ENCODE data around the gene REEP6. TPM values are rescaled to one million over a fixed set of nuclear protein-coding genes. Genes with fewer than 3 reads are reported as not detected.

REEP6 gene
- total RNA-seq, 1 donor from 2014 or later = 21.5 TPM

DNA sequence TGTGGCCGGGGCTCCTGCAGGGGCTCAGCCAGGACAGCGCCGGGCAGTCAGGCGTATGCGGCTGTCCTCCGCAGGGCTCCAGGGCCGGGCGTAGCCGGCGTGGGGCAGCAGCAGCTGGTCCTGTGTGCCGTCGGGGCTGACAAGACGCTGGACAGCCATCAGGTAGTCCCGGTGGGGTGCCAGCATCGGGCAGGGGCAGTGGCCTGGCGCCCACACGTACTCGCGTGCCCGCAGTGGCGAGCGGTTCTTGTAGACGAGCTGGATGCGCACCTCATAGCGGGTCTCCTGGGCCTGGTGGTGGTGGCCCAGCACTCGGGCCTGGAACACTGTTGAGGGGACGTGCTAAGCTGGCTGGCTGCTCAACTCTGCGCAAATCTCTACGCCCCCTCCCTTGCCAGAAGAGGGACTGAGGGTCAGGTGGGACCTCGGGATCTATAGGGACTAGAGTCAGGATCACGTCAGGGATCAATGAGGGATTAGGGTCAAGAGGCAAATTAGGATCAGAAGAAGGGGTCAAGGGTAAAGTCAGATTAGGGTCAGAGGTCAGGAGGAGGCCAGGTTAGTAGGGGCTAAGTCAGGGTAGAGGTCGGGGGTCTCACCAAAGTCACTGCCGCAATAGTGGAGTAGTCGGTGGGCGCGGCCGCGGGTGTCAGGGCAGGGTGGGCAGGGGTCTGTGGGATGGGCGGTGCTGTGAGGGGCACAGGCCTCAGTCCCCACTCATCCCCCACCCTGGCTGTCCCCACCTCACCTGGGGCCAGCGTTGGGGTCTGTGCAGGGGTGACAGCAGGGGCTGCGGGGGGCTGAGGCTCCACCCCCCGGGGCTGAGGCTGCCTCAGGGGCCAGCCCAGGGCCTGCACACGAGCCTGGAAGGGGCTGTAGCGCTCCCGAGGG, 15.3 kb downstream of the REEP6 start:
- no peaks in the 10 kb centered on the region for H3K4me1 Mint-ChIP-seq (ENCODE audit: low read depth, unreplicated experiment)
- peak overlapping the region; percentile 46 for H3K27ac Mint-ChIP-seq (ENCODE audit: unreplicated experiment)
- H3K4me3 Mint-ChIP-seq (ENCODE audit: unreplicated experiment) = no peak overlapping the region
- H3K27me3 Mint-ChIP-seq (ENCODE audit: unreplicated experiment) = peaks cover 18% of the 10 kb centered on the region
- no peaks in the 10 kb centered on the region for H3K36me3 Mint-ChIP-seq (ENCODE audit: unreplicated experiment)
- DNase-seq = no peak
- H3K9me3 Mint-ChIP-seq (ENCODE audit: unreplicated experiment) = peaks cover 15% of the 10 kb centered on the region
- TF ChIP-seq, protein P1, sequence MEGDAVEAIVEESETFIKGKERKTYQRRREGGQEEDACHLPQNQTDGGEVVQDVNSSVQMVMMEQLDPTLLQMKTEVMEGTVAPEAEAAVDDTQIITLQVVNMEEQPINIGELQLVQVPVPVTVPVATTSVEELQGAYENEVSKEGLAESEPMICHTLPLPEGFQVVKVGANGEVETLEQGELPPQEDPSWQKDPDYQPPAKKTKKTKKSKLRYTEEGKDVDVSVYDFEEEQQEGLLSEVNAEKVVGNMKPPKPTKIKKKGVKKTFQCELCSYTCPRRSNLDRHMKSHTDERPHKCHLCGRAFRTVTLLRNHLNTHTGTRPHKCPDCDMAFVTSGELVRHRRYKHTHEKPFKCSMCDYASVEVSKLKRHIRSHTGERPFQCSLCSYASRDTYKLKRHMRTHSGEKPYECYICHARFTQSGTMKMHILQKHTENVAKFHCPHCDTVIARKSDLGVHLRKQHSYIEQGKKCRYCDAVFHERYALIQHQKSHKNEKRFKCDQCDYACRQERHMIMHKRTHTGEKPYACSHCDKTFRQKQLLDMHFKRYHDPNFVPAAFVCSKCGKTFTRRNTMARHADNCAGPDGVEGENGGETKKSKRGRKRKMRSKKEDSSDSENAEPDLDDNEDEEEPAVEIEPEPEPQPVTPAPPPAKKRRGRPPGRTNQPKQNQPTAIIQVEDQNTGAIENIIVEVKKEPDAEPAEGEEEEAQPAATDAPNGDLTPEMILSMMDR (IDR thresholded peaks at IDR 0.05; ENCODE audit: partially characterized antibody, unreplicated experiment) = no peak

DNA sequence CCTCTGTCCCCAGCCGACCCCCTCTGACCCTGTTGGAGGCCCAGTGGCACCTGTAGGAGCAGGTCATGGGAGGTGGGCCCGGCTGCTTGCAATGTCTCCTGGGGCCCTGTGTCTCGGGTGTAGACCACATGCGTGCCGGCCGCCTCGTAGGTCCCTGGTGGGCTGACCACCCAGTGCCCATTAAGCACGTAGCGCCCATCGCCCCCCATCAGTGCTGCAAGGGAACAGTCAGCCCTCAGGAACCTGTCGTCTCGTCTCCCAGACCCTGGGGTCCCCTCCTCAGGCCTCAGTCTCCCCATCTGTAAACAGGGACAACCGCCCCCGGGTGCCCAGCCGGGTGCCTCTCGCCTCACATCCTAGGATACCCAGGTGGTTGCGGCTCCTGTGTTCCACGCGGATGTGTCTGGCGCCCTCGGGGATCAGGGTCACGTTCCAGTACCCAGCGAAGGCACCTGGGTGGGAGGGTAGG, 16.2 kb downstream of the REEP6 start:
- Mint-ChIP-seq H3K4me3 (ENCODE audit: unreplicated experiment) (no peak overlapping the region), H3K27me3 (ENCODE audit: unreplicated experiment) (peaks cover 17% of the 10 kb centered on the region), H3K27ac (ENCODE audit: unreplicated experiment) (peak overlapping the region; percentile 97), H3K9me3 (ENCODE audit: unreplicated experiment) (peaks cover 15% of the 10 kb centered on the region), H3K4me1 (ENCODE audit: low read depth, unreplicated experiment) (no peaks in the 10 kb centered on the region), H3K36me3 (ENCODE audit: unreplicated experiment) (no peaks in the 10 kb centered on the region)
- TF ChIP-seq, protein P1 (IDR thresholded peaks at IDR 0.05; ENCODE audit: partially characterized antibody, unreplicated experiment) = no peak
- no peak for DNase-seq

- Mint-ChIP-seq H3K9me3 (ENCODE audit: unreplicated experiment) (peaks cover 13% of the 10 kb centered on the region), H3K27ac (ENCODE audit: unreplicated experiment) (peak overlapping the region; percentile 97), H3K36me3 (ENCODE audit: unreplicated experiment) (no peaks in the 10 kb centered on the region)
Observed at GRCh38 chr19:1507763-1508506, 17.0 kb downstream of the REEP6 start.

DNA sequence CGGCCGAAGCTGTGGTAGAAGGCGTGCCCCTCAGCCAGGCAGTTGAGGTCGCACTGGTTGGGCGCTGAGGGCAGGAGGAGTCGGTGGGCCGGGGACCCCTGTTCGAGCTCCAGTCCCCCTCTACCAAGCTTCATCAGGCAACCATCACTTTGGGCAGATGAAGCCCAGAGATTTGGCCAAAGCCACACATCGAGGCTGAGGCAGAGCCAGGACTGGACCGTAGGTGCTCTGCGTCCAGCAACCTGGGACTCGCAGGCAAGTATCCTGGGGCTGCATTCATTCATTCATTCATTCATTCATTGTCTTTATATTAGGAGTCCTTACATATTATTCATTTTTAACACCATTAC, 17.5 kb downstream of the REEP6 start:
- peaks cover 13% of the 10 kb centered on the region for H3K9me3 Mint-ChIP-seq (ENCODE audit: unreplicated experiment)
- H3K4me1 Mint-ChIP-seq (ENCODE audit: low read depth, unreplicated experiment) = no peaks in the 10 kb centered on the region
- no peak overlapping the region for H3K27ac Mint-ChIP-seq (ENCODE audit: unreplicated experiment)
- TF ChIP-seq, protein P1 (IDR thresholded peaks at IDR 0.05; ENCODE audit: partially characterized antibody, unreplicated experiment) = no peak
- H3K36me3 Mint-ChIP-seq (ENCODE audit: unreplicated experiment) = no peaks in the 10 kb centered on the region
- no peak for DNase-seq
- H3K27me3 Mint-ChIP-seq (ENCODE audit: unreplicated experiment) = peaks cover 17% of the 10 kb centered on the region
- H3K4me3 Mint-ChIP-seq (ENCODE audit: unreplicated experiment) = peak overlapping the region; percentile 71

More at GRCh38 chr19:1507763-1508506, 17.0 kb downstream of the REEP6 start:
- Mint-ChIP-seq H3K4me1 (ENCODE audit: low read depth, unreplicated experiment) (no peaks in the 10 kb centered on the region), H3K27me3 (ENCODE audit: unreplicated experiment) (peaks cover 20% of the 10 kb centered on the region), H3K4me3 (ENCODE audit: unreplicated experiment) (peak overlapping the region; percentile 94)
- TF ChIP-seq, protein P1 (IDR thresholded peaks at IDR 0.05; ENCODE audit: partially characterized antibody, unreplicated experiment) = no peak
- DNase-seq = peak; percentile 91

Data from glutamatergic neuron (in vitro differentiated cells).